CD14-positive monocyte (primary cell): ENCODE results near the gene ISG20. TPM values are rescaled to one million over a fixed set of nuclear protein-coding genes. Genes with fewer than 3 reads are reported as not detected.

Source experiments
- DNase-seq, 3 donors: peaks; one replicate each; pipeline ENCODE4 v3.0.0-alpha.2; 2011 to 2022
- H2AFZ ChIP-seq: 2 replicates; pipeline ENCODE4 v1.6.0; 2012; ENCODE audit warnings: mild to moderate bottlenecking, low read depth, low read length, inconsistent platforms; ENCODE audit not compliant: insufficient read depth, poor library complexity, severe bottlenecking
- H3K27ac ChIP-seq, 2 donors: 1 replicate in 1 of 2; 2 replicates in 1 of 2; pipeline ENCODE4 v1.5.1; 2012 to 2013; ENCODE audit warnings: low read length in 2 of 2, control low read depth in 1 of 2, inconsistent platforms in 1 of 2, low read depth in 1 of 2, mild to moderate bottlenecking in 1 of 2
- H3K27me3 ChIP-seq, 2 donors: one replicate each; pipeline versions ENCODE4 v1.6.0 to v1.6.1; 2011 to 2013; ENCODE audit warnings: low read length in 2 of 2; ENCODE audit not compliant: control insufficient read depth in 2 of 2, insufficient read depth in 2 of 2
- H3K36me3 ChIP-seq, 2 donors: replicated peaks in 1 of 2; 1 replicate in 1 of 2; 2 replicates in 1 of 2; pipeline versions ENCODE4 v1.5.1 to v1.6.1; 2012 to 2013; ENCODE audit warnings: low read length in 2 of 2, control low read depth in 1 of 2, inconsistent platforms in 1 of 2, mild to moderate bottlenecking in 1 of 2; ENCODE audit not compliant: insufficient read depth in 2 of 2, control insufficient read depth in 1 of 2
- H3K4me1 ChIP-seq, 2 donors: 1 replicate in 1 of 2; 2 replicates in 1 of 2; pipeline versions ENCODE4 v1.5.1 to v1.6.1; 2012 to 2013; ENCODE audit warnings: low read length in 2 of 2, control low read depth in 1 of 2, inconsistent platforms in 1 of 2, mild to moderate bottlenecking in 1 of 2, moderate library complexity in 1 of 2; ENCODE audit not compliant: insufficient read depth in 2 of 2, control insufficient read depth in 1 of 2
- H3K4me2 ChIP-seq: replicated peaks from 2 replicates; pipeline ENCODE3; 2012; ENCODE audit warnings: low read length, moderate library complexity, mild to moderate bottlenecking; ENCODE audit not compliant: poor library complexity, severe bottlenecking; ENCODE audit errors: extremely low read depth
- H3K4me3 ChIP-seq, 3 experiments: fragments of 200-600 bp in 1 of 3; sonication (generic) in 1 of 3; replicated peaks in 1 of 3; 1 replicate in 2 of 3; 2 replicates in 1 of 3; pipeline ENCODE4 v1.5.1; 2011 to 2013; ENCODE audit warnings: low read length in 3 of 3, mild to moderate bottlenecking in 3 of 3, control low read depth in 2 of 3, low read depth in 2 of 3, inconsistent platforms in 1 of 3, moderate library complexity in 1 of 3
- H3K79me2 ChIP-seq: 2 replicates; pipeline ENCODE4 v1.6.0; 2012; ENCODE audit warnings: mild to moderate bottlenecking, control low read depth, inconsistent platforms, low read length, moderate library complexity; ENCODE audit not compliant: insufficient read depth
- H3K9ac ChIP-seq: 2 replicates; pipeline ENCODE4 v1.6.0; 2017; ENCODE audit warnings: low read length, mild to moderate bottlenecking; ENCODE audit not compliant: insufficient read depth, poor library complexity, severe bottlenecking
- H3K9me3 ChIP-seq, 2 donors: replicated peaks in 1 of 2; 1 replicate in 1 of 2; 2 replicates in 1 of 2; pipeline versions ENCODE4 v1.5.1 to v1.6.1; 2012 to 2013; ENCODE audit warnings: low read length in 2 of 2, control low read depth in 1 of 2; ENCODE audit not compliant: control insufficient read depth in 1 of 2, insufficient read depth in 1 of 2
- H4K20me1 ChIP-seq: 2 replicates; pipeline ENCODE4 v1.6.0; 2012; ENCODE audit warnings: mild to moderate bottlenecking, low read length, control low read depth, moderate library complexity; ENCODE audit not compliant: insufficient read depth
- H3K27ac Mint-ChIP-seq, 7 donors: one replicate each; pipeline ENCODE4 v1.8.0; 2020; ENCODE audit warnings: mild to moderate bottlenecking in 7 of 7, mixed read lengths in 7 of 7, moderate library complexity in 6 of 7, inconsistent platforms in 2 of 7
- H3K27me3 Mint-ChIP-seq, 3 donors: one replicate each; pipeline ENCODE4 v1.8.0; 2021 to 2022; ENCODE audit warnings: low read depth in 3 of 3, mild to moderate bottlenecking in 3 of 3, mixed read lengths in 3 of 3, moderate library complexity in 3 of 3, inconsistent platforms in 1 of 3
- H3K36me3 Mint-ChIP-seq, 2 donors: one replicate each; pipeline ENCODE4 v1.8.0; 2020; ENCODE audit warnings: mixed read lengths in 2 of 2, inconsistent platforms in 1 of 2, mild to moderate bottlenecking in 1 of 2
- H3K4me1 Mint-ChIP-seq: one replicate; pipeline ENCODE4 v1.8.0; 2020; ENCODE audit warnings: mild to moderate bottlenecking, mixed read lengths
- H3K4me3 Mint-ChIP-seq, 2 donors: one replicate each; pipeline ENCODE4 v1.8.0; 2020; ENCODE audit warnings: mild to moderate bottlenecking in 2 of 2, mixed read lengths in 2 of 2, moderate library complexity in 1 of 2
- H3K9me3 Mint-ChIP-seq, 7 donors: one replicate each; pipeline ENCODE4 v1.8.0; 2020 to 2022; ENCODE audit warnings: mixed read lengths in 7 of 7, mild to moderate bottlenecking in 6 of 7, moderate library complexity in 6 of 7, inconsistent platforms in 2 of 7
- CTCF ChIP-seq: fragments of 200-600 bp; IDR thresholded peaks from one replicate; pipeline ENCODE4 v1.8.0; 2022; ENCODE audit warnings: antibody characterized with exemption, mild to moderate bottlenecking
- WGBS: methylation state at CpG from one replicate; pipeline ENCODE4 v1.1.5; 2013; ENCODE audit warnings: missing lambda C conversion rate; ENCODE audit not compliant: insufficient coverage; 5-methylcytosine and 5-hydroxymethylcytosine counted together
- intact Hi-C, 2 donors: fragments of 100-400 bp; cut with micrococcal nuclease; formaldehyde crosslinking; loops; one replicate each; pipeline versions ENCODE4 v1.15.0 to v1.15.1; 2023
- polyA plus RNA-seq, 3 donors: library from polyadenylated mRNA; depleted of rRNA in 1 of 3; unstranded in 2 of 3; stranded (reverse) in 1 of 3; fragments of 300-500 nt in 2 of 3; fragments of >200 nt in 1 of 3; fragmentation: Illumina TruSeq in 2 of 3; gene quantifications; 1 replicate in 2 of 3; 2 replicates in 1 of 3; pipeline ENCODE4 v1.2.3, GENCODE V29; 2012 to 2021

ISG20 gene
- polyA plus RNA-seq, 3 donors = 15.6 to 29.3 (median 25.1) TPM

DNA sequence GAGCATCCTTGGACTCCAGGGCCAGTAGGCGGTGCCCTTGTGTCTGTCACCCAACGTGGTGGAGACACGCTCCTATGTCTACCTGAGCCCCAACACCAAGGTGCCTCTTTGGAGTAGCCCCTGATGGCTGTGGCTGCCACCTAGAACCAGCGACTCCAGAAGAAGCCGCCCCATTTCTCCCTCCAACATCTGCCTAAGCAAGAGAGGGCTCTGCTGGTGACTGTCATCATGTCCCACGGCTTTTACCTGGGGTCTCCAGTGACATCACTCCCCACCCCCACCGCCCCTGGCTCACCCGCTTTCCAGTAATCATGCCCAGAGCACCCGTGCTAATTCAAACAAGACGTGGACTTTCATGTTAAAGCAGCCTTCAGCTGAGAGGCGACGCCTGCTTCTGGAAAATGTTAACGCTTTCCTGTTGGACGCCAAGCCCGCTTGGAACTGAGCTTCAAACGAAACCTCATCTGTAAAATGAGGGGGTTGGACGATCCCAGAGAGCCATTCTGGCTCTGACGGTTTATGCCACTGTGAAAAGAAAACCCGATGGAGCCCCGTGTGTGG is 57.0 kb downstream of the ISG20 start:
- H3K4me1 Mint-ChIP-seq = no peaks in the 10 kb centered on the region
- H3K27ac ChIP-seq = no peak overlapping the region
- H3K4me1 ChIP-seq = no peaks in the 10 kb centered on the region
- intact Hi-C loops = no loop called here
- no peaks in the 10 kb centered on the region for H3K36me3 Mint-ChIP-seq
- peaks cover 0 to 3% (median 0%) of the 10 kb centered on the region in 7 donors for H3K9me3 Mint-ChIP-seq
- WGBS = 86% methylated on average over 16 of the region's 20 CpGs
- no peak for TF ChIP-seq CTCF
- H3K4me2 ChIP-seq = no peak overlapping the region
- H2AFZ ChIP-seq = no peak overlapping the region
- peaks cover 1 to 6% (median 6%) of the 10 kb centered on the region in 3 donors for H3K27me3 Mint-ChIP-seq
- H3K36me3 ChIP-seq = no peaks in the 10 kb centered on the region
- no peaks in the 10 kb centered on the region for H4K20me1 ChIP-seq
- no peak overlapping the region for H3K4me3 ChIP-seq
- H3K9me3 ChIP-seq = no peaks in the 10 kb centered on the region
- no peak for DNase-seq
- H3K27ac Mint-ChIP-seq = no peak overlapping the region
- H3K9ac ChIP-seq = no peak overlapping the region
- H3K27me3 ChIP-seq = no peaks in the 10 kb centered on the region
- no peak overlapping the region for H3K4me3 Mint-ChIP-seq
- H3K79me2 ChIP-seq = no peaks in the 10 kb centered on the region

DNA sequence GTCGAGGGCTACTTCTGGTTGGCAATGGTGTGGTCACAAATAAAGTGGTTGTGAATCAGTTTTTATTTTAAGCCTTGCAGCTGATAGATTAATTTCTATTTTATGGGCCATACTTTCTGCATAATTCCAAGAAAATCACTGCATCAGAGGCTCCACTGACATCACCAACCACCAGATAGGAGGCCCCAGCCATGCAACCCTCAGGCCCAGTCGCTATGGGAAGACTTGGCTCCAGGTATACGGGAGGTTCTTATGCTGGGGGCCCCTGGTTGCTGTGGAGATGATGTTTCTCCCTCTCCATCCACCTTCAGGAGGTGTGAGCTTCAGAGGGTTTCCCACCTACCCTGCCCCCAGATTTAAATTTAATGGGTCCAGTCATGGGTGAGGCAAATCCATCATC is 57.4 kb downstream of the ISG20 start:
- H3K9ac ChIP-seq = no peak overlapping the region
- H3K4me1 ChIP-seq = no peaks in the 10 kb centered on the region
- H4K20me1 ChIP-seq = no peaks in the 10 kb centered on the region
- H3K27ac ChIP-seq = no peak overlapping the region
- no peaks in the 10 kb centered on the region for H3K79me2 ChIP-seq
- Mint-ChIP-seq H3K36me3 (no peaks in the 10 kb centered on the region), H3K4me1 (no peaks in the 10 kb centered on the region), H3K27me3 (peaks cover 1 to 6% (median 6%) of the 10 kb centered on the region in 3 donors), H3K9me3 (peaks cover 0 to 3% (median 0%) of the 10 kb centered on the region in 7 donors), H3K4me3 (no peak overlapping the region), H3K27ac (no peak overlapping the region)
- no CpG with 5 or more reads among the region's 3 CpGs for WGBS
- DNase-seq = no peak
- H3K4me3 ChIP-seq = no peak overlapping the region
- no peak overlapping the region for H3K4me2 ChIP-seq
- H3K9me3 ChIP-seq = no peaks in the 10 kb centered on the region
- no peak for TF ChIP-seq CTCF
- no peaks in the 10 kb centered on the region for H3K27me3 ChIP-seq
- intact Hi-C loops = no loop called here
- H2AFZ ChIP-seq = no peak overlapping the region
- no peaks in the 10 kb centered on the region for H3K36me3 ChIP-seq
